Duodenal mucosa (tissue), 2 donors: Measurements from ENCODE around the gene BCAS3.

Source experiments
- H3K27ac ChIP-seq: one replicate; pipeline ENCODE4 v1.7.0; 2013; ENCODE audit warnings: low read depth, low read length
- H3K27me3 ChIP-seq, 2 donors: one replicate each; pipeline ENCODE4 v1.7.0; 2013; ENCODE audit warnings: low read length in 2 of 2, control low read depth in 1 of 2; ENCODE audit not compliant: insufficient read depth in 2 of 2, control insufficient read depth in 1 of 2
- H3K36me3 ChIP-seq, 2 donors: one replicate each; pipeline ENCODE4 v1.7.0; 2013; ENCODE audit warnings: low read length in 2 of 2, control low read depth in 1 of 2; ENCODE audit not compliant: insufficient read depth in 2 of 2, control insufficient read depth in 1 of 2
- H3K4me1 ChIP-seq, 2 donors: one replicate each; pipeline ENCODE4 v1.7.0; 2013; ENCODE audit warnings: low read length in 2 of 2, control low read depth in 1 of 2; ENCODE audit not compliant: insufficient read depth in 2 of 2, control insufficient read depth in 1 of 2
- H3K4me3 ChIP-seq, 2 donors: one replicate each; pipeline ENCODE4 v1.7.0; 2013; ENCODE audit warnings: low read length in 2 of 2, low read depth in 1 of 2
- H3K9ac ChIP-seq, 2 donors: one replicate each; pipeline ENCODE4 v1.7.0; 2013; ENCODE audit warnings: low read length in 2 of 2, low read depth in 1 of 2
- H3K9me3 ChIP-seq, 2 donors: one replicate each; pipeline ENCODE4 v1.7.0; 2013; ENCODE audit warnings: low read length in 2 of 2, control low read depth in 1 of 2; ENCODE audit not compliant: control insufficient read depth in 1 of 2

Gene BCAS3

DNA sequence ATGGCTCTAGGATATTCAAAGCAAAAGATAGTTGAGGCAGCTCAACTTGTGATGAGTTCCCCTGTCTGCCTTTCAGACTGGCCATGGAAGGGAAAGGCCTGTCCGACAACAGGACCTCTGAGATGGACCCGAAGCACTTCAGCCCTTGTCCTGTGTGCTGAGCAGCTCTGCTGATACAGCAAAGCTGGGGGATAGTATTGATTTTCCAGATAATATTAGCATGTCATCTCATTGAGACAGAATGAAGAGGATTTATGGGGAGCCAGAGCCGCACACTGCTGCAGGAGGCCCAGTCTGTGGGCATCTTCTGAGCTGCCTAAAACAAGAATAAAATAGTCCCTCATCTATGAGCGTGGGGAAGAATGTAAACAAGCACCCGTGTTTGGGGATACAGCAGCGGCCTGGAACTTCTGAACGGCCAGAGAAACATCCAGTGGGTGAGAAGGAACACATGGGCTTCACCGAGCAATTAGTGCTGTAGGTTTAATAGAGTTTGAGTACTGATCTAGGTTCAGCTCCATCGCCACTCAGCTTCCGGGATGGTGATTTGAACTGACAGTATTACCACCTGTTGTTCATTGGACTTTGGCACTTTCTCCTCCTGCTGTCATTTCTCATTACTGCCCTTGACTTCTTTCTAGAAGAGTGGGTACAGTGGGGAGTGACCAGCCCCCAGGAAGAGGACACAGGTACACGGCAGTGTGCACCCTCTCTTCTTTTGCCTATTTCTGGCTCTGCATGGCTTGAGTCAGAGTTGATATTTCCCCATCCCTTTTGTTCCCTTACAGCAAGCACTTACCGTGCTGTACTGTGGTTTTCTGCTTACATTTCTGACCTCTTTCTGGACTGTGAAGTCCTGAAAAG, 625.5 kb downstream of the BCAS3 start:
- H3K9me3 ChIP-seq: no peaks in the 10 kb centered on the region
- H3K27me3 ChIP-seq: no peaks in the 10 kb centered on the region
- peaks cover 4 to 12% of the 10 kb centered on the region in 2 donors for H3K4me1 ChIP-seq
- H3K9ac ChIP-seq: no peak overlapping the region
- no peak overlapping the region for H3K27ac ChIP-seq
- H3K4me3 ChIP-seq: no peak overlapping the region
- H3K36me3 ChIP-seq: no peaks in the 10 kb centered on the region

DNA sequence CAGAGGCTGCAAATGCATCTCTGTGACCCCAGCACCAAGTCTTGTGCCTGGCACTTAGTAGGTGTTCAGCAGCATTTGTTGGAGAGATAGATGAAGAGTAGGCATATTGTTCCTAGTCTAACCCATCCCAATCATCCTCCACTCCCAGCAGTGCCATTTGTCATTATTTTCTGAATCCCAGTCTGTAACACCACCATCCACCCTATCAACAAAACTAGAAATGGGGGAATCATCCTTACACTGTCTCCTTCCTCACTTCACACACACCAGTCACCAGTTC, 626.1 kb downstream of the BCAS3 start:
- no peak overlapping the region for H3K4me3 ChIP-seq
- H3K36me3 ChIP-seq: no peaks in the 10 kb centered on the region
- H3K4me1 ChIP-seq: peaks cover 4 to 12% of the 10 kb centered on the region in 2 donors
- no peak overlapping the region for H3K9ac ChIP-seq
- no peaks in the 10 kb centered on the region for H3K9me3 ChIP-seq
- H3K27me3 ChIP-seq: no peaks in the 10 kb centered on the region
- no peak overlapping the region for H3K27ac ChIP-seq

DNA sequence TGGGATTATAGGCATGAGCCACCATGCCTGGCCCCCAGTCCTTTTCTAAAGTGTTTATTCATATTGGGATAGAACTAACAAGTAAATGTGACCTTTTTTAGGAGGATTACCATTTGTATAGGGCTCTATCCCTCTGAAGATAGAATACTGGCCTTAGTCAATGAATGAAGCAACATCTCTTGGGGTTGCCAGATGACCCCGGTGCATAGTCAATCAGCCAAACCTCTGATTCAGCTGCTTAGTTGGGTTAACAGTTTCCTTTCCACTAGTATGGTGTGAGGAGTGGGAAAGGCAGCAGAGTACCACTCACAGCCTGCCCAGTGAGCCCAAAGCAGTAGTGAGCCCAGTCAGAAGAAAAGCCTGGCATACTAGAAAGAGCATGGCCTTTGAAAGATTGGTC, 627.4 kb downstream of the BCAS3 start:
- Histone ChIP-seq H3K36me3 (no peaks in the 10 kb centered on the region), H3K27me3 (no peaks in the 10 kb centered on the region), H3K4me1 (peaks cover 4 to 12% of the 10 kb centered on the region in 2 donors), H3K9ac (no peak overlapping the region), H3K9me3 (no peaks in the 10 kb centered on the region), H3K4me3 (no peak overlapping the region), H3K27ac (no peak overlapping the region)

DNA sequence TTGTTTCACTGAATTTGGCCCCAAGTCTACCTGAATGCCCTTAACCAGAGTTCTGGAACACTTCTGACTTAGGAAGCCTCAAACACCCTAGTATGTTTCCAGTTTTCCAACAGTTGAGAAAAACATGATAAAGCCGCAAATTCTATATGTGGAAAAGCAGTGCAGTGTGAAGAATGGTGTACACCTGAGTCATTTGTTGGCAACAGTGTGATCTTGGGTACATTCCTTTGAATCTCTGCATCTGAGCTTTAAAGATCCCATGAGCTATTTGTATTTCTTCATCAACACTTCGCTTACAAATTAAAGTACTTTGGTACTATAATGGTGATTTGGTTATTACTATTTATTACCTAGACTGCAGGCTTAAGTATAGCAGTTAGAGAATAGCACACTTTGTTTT, 628.4 kb downstream of the BCAS3 start:
- Histone ChIP-seq H3K27me3 (no peaks in the 10 kb centered on the region), H3K36me3 (no peaks in the 10 kb centered on the region), H3K27ac (no peak overlapping the region), H3K9me3 (no peaks in the 10 kb centered on the region), H3K4me3 (no peak overlapping the region), H3K9ac (no peak overlapping the region), H3K4me1 (peaks cover 4 to 12% of the 10 kb centered on the region in 2 donors)

DNA sequence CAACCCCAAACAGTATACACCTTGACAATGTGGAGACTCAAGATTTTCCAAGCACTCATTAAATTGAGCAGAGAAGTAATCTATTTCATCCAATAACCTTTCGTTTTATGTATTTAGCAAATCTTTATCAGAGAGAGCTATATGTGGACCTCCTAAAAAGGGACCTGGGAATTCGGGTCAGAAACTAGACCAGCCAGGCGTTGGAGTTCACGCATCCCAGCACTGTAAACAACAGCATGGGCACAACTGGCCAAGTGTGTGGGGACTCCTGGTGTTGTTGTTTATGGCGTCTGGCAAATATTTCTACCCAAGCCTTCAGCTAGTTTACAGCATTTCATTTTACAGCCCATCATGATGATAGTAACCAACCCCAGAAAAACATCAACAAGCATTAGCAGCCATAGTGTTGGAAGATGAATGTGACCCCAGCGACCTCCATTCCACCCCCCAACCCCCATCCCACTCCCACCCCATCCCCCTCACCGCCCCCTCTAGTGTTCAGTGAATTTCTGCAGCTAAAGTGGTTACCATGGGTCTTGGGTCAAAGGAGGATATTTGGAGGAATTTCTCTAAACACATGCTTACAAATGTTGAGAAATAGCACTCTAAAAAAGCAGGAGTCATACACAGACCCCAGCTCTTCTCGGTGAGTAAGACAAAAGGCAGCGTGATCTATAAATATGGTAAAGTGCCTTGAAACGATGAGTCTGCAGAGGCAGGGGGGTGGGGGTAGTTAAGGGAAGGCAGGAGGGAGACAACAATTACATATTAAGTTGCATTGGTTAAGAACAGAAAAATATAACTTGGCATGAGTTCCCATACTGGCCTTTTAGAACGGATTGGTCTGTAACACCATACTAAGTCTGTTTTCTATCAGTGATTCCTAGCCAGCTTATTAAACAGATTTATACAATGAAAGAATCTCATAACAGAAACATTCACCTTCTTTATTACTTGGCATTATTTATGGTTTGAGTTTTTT, 630.5 kb downstream of the BCAS3 start:
- no peaks in the 10 kb centered on the region for H3K27me3 ChIP-seq
- no peaks in the 10 kb centered on the region for H3K9me3 ChIP-seq
- no peaks in the 10 kb centered on the region for H3K36me3 ChIP-seq
- peaks cover 0 to 6% of the 10 kb centered on the region in 2 donors for H3K4me1 ChIP-seq
- H3K27ac ChIP-seq: no peak overlapping the region
- no peak overlapping the region for H3K9ac ChIP-seq
- H3K4me3 ChIP-seq: no peak overlapping the region

DNA sequence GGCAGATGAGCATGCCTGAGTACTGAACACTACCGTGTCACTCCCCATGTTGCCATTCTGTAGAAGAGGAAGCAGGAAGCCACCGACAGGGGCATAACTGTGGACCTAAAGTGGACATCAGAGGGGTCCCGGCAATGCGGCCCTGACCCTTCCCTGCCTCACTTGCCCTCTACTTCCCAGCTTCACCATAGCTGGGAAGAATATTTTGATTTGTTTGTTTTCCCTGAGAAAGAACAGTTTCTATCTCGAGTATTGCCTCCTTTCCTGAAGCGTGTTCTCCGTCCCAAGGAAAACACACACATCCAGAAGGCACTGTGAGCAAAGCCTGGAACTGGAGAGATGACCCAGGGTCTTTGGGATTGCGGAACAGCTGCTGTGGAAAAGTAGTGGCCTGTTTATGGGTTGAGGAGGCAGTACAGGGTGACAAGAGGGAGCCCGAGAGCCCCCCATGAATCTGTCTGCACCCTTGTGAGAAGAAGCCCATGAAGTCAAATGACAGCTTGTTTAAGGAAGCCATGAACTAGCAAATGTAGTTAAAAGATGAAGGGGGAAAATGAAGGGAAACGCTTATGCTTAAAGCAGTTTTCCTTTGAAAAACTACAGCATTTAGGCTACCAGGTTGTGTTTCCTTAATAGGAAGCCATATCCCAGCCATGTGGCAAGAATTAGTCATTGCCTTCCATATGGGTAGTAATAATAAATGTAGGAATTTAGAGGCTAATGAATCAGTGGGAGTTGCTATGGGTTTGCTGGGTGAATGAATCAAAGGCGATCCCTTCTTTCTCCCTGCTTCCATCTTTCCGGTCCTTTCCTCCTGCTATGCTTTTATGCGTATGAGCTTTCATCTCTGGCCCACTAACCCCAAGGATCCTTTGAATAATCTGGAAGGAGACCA, 632.0 kb downstream of the BCAS3 start:
- Histone ChIP-seq H3K9ac (no peak overlapping the region), H3K27ac (no peak overlapping the region), H3K4me3 (no peak overlapping the region), H3K36me3 (no peaks in the 10 kb centered on the region), H3K9me3 (no peaks in the 10 kb centered on the region), H3K27me3 (no peaks in the 10 kb centered on the region), H3K4me1 (peaks cover 0 to 3% of the 10 kb centered on the region in 2 donors)

DNA sequence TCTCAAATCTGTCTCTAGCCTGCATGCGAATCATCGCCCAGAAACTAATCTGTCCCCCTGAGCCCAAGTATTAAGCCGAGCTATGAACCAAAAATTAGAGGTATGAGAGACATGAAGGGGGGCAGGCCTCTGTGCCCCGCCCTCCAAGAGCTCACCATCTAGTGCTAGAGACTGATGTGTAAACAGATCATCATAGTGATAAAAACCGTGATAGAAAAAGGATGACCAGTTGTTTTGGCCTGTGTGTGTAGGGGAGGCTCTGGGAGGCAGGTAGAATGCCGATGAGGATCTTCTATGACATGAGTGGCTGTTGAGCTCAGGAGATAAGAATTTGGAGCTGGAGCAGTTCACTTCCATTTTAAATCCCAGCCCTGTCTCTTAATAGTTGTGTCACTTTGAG, 632.9 kb downstream of the BCAS3 start:
- H3K9ac ChIP-seq: no peak overlapping the region
- H3K27me3 ChIP-seq: no peaks in the 10 kb centered on the region
- no peak overlapping the region for H3K4me3 ChIP-seq
- no peaks in the 10 kb centered on the region for H3K9me3 ChIP-seq
- H3K36me3 ChIP-seq: no peaks in the 10 kb centered on the region
- no peak overlapping the region for H3K27ac ChIP-seq
- H3K4me1 ChIP-seq: peaks cover 0 to 3% of the 10 kb centered on the region in 2 donors

DNA sequence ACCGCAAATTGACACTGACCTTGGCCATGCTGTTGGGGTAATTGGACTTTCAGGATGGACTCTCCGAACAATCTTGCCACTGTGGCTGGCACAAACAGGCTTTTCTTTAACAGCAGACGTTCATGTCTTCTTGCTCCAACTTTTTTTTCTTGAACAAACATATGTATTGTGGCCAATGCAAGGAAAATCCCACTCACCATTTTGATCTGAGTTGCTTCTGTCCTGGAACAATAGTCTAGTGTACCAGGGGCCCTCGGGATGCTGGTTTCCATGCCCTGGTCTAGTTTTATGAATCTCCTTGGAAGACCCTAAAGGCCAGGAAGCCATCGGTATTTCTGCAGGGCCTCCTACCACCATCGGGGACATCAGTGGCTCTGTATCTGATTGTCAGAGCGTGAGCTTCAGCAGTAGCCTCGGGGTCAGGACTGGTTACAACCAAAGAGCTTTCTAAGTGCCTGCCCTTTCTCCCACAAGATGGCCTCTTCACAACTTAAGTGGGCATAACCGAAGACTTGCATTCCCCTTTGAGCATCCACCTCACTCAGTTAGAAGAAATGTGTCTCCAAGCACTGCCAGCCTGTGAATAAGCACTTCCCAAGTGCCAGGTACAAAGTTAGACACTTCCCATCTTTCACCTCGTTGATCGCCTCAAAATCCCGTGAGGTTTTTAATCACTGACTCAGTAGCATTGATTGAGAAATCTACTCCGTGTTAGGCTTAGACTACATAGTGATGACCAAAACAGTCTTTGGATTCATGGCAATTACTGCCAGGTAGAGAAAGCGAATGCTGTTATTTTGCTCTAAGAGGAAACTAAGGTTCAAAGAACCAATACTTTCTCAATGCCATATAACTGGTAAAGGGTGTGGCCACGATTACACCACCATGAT, 635.0 kb downstream of the BCAS3 start:
- Histone ChIP-seq H3K4me1 (peaks cover 0 to 3% of the 10 kb centered on the region in 2 donors), H3K27me3 (no peaks in the 10 kb centered on the region), H3K4me3 (no peak overlapping the region), H3K27ac (no peak overlapping the region), H3K36me3 (no peaks in the 10 kb centered on the region), H3K9ac (no peak overlapping the region), H3K9me3 (no peaks in the 10 kb centered on the region)
